VCaP (cell line): ENCODE measurements around the gene OTUD4.
A peak's percentile ranks its signal among the peaks of the same experiment; 100 is the strongest.
"Not testable (repeated sequence)": the region's sequence is repeated elsewhere in the genome, so short reads cannot be mapped to it uniquely, and the experiment has no call there.

Experiments
- H3K27ac ChIP-seq: fragments of 450-650 bp; 2 replicates; pipeline ENCODE4 v1.5.1; 2017
- TF ChIP-seq, protein P1 (sequence below): fragments of 450-650 bp; conservative IDR thresholded peaks from 2 replicates; pipeline ENCODE4 v1.5.1; 2017; ENCODE audit warnings: mild to moderate bottlenecking, moderate library complexity

OTUD4 gene, protein sequence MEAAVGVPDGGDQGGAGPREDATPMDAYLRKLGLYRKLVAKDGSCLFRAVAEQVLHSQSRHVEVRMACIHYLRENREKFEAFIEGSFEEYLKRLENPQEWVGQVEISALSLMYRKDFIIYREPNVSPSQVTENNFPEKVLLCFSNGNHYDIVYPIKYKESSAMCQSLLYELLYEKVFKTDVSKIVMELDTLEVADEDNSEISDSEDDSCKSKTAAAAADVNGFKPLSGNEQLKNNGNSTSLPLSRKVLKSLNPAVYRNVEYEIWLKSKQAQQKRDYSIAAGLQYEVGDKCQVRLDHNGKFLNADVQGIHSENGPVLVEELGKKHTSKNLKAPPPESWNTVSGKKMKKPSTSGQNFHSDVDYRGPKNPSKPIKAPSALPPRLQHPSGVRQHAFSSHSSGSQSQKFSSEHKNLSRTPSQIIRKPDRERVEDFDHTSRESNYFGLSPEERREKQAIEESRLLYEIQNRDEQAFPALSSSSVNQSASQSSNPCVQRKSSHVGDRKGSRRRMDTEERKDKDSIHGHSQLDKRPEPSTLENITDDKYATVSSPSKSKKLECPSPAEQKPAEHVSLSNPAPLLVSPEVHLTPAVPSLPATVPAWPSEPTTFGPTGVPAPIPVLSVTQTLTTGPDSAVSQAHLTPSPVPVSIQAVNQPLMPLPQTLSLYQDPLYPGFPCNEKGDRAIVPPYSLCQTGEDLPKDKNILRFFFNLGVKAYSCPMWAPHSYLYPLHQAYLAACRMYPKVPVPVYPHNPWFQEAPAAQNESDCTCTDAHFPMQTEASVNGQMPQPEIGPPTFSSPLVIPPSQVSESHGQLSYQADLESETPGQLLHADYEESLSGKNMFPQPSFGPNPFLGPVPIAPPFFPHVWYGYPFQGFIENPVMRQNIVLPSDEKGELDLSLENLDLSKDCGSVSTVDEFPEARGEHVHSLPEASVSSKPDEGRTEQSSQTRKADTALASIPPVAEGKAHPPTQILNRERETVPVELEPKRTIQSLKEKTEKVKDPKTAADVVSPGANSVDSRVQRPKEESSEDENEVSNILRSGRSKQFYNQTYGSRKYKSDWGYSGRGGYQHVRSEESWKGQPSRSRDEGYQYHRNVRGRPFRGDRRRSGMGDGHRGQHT

DNA sequence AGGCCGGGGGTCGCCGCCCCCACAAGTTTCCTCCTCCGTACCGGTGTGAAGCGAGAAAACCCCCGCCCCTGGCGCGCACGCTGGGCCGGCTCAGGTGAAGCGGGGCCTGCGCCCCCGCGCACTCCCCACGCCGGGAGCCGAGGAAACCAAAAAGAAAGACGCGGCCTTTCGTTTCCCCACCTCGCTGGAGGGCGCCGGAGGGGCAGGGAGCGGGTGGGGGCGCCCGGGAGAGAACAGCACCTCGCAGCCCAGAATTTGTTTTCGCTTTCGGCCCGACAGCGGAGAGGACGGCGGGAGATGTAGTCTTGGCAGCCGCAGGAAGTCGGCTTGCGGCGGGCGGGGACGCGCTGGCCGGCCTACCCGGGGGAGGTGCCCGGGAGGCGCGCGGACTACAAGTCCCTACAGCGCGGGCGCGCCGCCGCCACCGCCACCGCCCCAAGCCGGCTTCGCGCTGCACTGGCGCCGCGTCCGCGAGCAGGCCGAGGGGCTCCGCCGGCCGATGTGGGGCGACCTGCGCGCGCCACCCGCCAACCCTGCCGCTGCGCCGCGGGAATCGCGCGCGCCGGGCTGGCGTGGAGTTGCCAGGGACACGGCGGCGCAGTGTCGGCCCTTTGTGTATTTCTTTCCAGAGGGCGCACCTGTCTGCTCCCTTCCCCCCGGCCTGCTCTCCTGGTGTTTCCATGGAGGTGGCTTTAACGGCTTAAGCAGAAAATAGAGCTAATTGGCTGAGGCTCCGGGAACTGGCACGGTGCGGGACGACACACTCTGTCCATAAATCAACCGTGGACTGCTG, at the start of gene OTUD4:
Gene OTUD4, minus strand, starts transcription at position 292 of the 793 bp plus-strand sequence. CDS start 616 bp downstream, outside the sequence.
- H3K27ac ChIP-seq, result peak within 1 kb of the TSS; percentile 86
- TF ChIP-seq, protein P1, sequence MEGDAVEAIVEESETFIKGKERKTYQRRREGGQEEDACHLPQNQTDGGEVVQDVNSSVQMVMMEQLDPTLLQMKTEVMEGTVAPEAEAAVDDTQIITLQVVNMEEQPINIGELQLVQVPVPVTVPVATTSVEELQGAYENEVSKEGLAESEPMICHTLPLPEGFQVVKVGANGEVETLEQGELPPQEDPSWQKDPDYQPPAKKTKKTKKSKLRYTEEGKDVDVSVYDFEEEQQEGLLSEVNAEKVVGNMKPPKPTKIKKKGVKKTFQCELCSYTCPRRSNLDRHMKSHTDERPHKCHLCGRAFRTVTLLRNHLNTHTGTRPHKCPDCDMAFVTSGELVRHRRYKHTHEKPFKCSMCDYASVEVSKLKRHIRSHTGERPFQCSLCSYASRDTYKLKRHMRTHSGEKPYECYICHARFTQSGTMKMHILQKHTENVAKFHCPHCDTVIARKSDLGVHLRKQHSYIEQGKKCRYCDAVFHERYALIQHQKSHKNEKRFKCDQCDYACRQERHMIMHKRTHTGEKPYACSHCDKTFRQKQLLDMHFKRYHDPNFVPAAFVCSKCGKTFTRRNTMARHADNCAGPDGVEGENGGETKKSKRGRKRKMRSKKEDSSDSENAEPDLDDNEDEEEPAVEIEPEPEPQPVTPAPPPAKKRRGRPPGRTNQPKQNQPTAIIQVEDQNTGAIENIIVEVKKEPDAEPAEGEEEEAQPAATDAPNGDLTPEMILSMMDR, result no peak; the same call in 1 of the 2 replicates

DNA sequence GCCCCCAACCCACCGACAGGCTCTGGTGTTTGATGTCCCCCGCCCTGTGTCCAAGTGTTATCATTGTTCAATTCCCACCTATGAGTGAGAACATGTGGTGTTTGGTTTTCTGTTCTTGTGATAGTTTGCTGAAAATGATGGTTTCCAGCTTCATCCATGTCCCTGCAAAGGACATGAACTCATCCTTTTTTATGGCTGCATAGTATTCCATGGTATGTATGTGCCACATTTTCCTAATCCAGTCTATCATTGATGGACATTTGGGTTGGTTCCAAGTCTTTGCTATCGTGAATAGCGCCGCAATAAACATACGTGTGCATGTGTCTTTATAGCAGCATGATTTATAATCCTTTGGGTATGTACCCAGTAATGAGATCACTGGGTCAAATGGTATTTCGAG, 42.8 kb upstream of the OTUD4 start:
- H3K27ac ChIP-seq, result not testable (repeated sequence)

DNA sequence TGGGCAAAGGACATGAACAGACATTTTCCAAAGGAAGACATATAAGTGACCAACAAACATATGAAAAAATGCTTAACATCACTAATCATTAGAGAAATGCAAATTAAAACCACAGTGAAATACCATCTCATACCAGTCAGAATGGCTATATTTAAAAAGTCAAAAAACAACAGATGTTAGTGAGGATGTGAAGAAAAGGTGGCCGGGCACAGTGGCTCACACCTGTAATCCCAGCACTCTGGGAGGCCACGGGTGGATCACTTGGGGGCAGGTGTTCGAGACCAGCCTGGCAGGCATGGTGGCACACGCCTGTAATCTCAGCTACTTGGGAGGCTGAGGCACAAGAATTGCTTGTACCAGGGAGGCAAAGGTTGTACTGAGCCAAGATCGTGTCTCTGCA, 41.1 kb upstream of the OTUD4 start:
- not testable (repeated sequence) for H3K27ac ChIP-seq

DNA sequence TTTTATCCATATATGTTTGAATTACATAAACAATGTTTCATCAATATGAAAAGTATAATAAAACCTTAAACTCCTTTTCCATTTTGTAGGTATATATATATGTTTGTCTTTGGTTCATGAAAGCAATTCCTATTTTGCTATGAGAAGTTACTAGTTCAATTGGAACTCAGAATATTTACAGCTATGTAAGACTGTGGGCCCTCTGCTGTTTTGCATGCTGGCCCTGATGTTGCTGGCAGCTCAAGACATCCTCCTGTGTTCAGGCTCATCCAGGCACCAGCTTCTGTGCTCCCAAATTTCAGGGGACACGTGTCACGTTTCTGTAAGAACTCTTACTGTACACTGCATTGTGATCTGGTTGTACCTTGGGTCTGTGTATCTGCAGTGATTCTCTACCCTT, 38.7 kb upstream of the OTUD4 start:
- no peak overlapping the region for H3K27ac ChIP-seq
- TF ChIP-seq, protein P1, result no peak

DNA sequence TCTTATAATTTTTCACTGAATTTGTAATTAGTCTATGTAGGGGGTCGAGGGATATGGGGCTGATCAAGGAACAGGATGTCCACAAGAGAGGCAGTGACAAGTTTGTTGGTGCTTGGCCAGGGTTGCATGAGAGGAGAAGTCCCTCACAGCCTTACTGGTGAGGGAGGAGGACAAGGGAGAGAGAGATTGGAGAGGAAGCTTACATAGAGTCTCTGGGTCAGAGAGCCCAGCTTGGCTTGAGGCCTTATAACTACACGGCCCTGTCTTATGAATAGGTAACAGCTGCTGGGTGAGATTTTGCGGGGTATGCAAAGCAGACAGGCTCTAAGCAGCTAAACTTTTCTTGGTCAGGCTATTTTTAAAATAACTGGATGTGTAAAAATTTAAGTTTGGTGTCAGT, 37.9 kb upstream of the OTUD4 start:
- H3K27ac ChIP-seq, result no peak overlapping the region
- TF ChIP-seq, protein P1, result no peak

DNA sequence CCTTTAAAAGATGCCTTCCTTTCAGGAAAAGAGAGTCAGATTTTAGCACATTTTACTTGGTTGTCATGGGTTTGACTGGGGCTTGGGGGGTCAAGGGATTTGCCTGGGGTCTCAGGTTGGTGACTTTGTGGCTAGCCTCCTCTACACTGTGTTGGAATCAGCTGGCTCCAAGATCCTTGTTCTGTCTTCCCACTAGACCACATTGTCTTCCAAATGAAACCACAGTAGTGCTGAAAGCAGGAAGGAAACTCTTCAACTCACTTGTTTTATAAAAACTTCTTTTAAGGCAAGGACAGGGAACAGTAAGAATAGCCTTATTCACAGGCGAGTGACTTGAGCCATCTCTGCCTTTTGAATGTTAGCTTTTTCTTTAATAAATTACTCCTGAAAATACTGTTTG, 37.0 kb upstream of the OTUD4 start:
- TF ChIP-seq, protein P1, result no peak
- H3K27ac ChIP-seq, result no peak overlapping the region

DNA sequence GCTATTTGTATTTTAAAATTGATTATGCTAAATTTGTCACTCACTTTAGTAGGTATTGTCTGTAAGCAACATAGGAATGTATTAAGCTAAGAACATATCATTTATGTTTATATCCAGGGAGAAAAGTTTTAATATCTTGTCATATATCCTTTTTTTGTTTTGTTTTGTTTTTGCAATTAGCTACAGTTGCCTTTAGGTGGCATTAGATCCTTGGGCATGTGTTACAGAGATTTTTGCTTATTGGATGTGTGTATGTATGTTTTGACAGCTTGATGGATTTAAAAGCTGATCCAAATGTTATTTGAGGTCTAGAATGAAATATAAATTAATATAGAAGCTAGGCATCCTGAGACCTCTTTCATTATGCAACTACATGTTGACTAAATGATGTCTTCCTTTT, 36.1 kb upstream of the OTUD4 start:
- TF ChIP-seq, protein P1, result peak; percentile 79
- H3K27ac ChIP-seq, result no peak overlapping the region

DNA sequence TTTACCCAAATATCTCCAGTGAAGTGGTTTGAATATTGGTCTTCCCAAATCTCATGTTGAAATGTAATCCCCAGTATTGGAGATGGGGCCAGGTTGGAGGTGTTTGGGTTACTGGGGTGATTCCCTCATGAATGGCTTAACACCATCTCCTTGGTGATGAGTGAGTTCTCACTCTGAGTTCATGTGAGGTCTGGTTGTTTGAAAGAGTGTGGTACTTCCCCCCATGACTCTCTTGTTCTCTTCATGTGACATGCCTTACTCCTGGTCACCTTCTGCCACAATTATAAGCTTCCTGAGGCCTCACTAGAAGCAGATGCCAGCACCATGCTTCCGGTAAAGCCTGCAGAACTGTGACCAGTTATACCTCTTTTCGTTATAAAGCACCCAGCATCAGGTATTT, 32.9 kb upstream of the OTUD4 start:
- H3K27ac ChIP-seq, result no peak overlapping the region
- TF ChIP-seq, protein P1, result no peak
